Parathyroid adenoma (tissue), 2 donors: ENCODE measurements around the gene PSMD4.
A peak's percentile ranks its signal among the peaks of the same experiment; 100 is the strongest.

Experiments
- H2AFZ ChIP-seq: fragments of 300-600 bp; sonication (generic); one replicate; pipeline ENCODE4 v1.7.0; 2017; ENCODE audit warnings: antibody characterized with exemption, mild to moderate bottlenecking
- H3K27ac ChIP-seq: fragments of 300-600 bp; sonication (generic); one replicate; pipeline ENCODE4 v1.7.0; 2017
- H3K27me3 ChIP-seq: fragments of 300-600 bp; sonication (generic); one replicate; pipeline ENCODE4 v1.7.0; 2017; ENCODE audit warnings: low read length; ENCODE audit not compliant: control insufficient read depth, insufficient read depth
- H3K36me3 ChIP-seq: fragments of 300-600 bp; sonication (generic); one replicate; pipeline ENCODE4 v1.7.0; 2017; ENCODE audit warnings: low read length; ENCODE audit not compliant: control insufficient read depth, insufficient read depth
- H3K4me1 ChIP-seq: fragments of 300-600 bp; sonication (generic); one replicate; pipeline ENCODE4 v1.7.0; 2017; ENCODE audit warnings: control low read depth
- H3K4me2 ChIP-seq: fragments of 300-600 bp; sonication (generic); one replicate; pipeline ENCODE4 v1.7.0; 2017; ENCODE audit warnings: low read length
- H3K4me3 ChIP-seq: fragments of 300-600 bp; sonication (generic); one replicate; pipeline ENCODE4 v1.7.0; 2017; ENCODE audit warnings: low read depth, low read length
- H3K79me2 ChIP-seq: fragments of 300-600 bp; sonication (generic); one replicate; pipeline ENCODE4 v1.7.0; 2017; ENCODE audit warnings: control low read depth
- H3K9ac ChIP-seq: fragments of 300-600 bp; sonication (generic); one replicate; pipeline ENCODE4 v1.7.0; 2017; ENCODE audit warnings: mild to moderate bottlenecking
- H3K9me3 ChIP-seq: fragments of 300-600 bp; sonication (generic); one replicate; pipeline ENCODE4 v1.7.0; 2017; ENCODE audit warnings: low read length; ENCODE audit not compliant: control insufficient read depth
- TF ChIP-seq, protein P1 (sequence below): fragments of 300-600 bp; sonication (generic); IDR thresholded peaks from one replicate; pipeline ENCODE4 v1.7.0; 2017; ENCODE audit warnings: antibody characterized with exemption, mild to moderate bottlenecking
- donor health status: primary hyperparathyroidism.

PSMD4 gene

DNA sequence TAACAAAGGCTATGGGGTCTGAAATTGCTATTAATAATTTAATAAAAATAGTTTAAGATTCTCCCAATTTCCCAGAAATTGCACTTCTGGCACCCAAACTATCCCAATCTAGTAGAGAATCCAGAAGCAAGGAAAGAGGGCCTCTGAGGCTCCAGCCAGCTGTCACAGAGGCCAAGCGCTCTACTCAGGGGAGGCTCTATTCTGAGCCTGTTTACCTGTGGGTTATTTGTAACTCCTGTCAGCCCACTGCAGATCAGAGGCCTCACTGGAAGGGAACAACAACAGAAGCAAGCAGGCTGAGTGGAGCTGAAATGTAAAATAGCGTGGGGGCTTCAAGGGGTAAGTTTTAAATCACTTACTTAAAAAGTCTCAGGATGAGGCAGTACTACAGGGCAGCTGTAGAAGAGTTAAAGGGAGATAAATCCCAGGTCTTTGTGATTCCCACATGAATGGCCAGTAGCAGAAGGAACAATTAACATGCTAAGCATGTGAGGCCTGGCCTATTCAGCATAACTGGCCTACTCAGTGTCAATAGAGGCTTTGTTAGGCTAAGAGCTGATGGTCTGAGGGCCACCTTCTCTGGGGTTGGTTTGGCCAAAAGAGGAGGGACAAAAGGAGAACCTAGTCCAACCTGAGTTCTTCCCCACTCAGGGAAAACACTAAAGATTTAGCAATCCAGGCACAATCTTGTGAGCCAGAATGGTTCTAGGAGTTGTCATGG, 40.4 kb downstream of the PSMD4 start:
- Histone ChIP-seq H3K4me1 (no peaks in the 10 kb centered on the region), H3K27me3 (no peaks in the 10 kb centered on the region), H3K79me2 (no peaks in the 10 kb centered on the region), H3K4me3 (no peak overlapping the region), H2AFZ (no peak overlapping the region), H3K9me3 (no peaks in the 10 kb centered on the region), H3K36me3 (no peaks in the 10 kb centered on the region), H3K9ac (no peak overlapping the region), H3K4me2 (no peak overlapping the region), H3K27ac (no peak overlapping the region)
- TF ChIP-seq, protein P1, sequence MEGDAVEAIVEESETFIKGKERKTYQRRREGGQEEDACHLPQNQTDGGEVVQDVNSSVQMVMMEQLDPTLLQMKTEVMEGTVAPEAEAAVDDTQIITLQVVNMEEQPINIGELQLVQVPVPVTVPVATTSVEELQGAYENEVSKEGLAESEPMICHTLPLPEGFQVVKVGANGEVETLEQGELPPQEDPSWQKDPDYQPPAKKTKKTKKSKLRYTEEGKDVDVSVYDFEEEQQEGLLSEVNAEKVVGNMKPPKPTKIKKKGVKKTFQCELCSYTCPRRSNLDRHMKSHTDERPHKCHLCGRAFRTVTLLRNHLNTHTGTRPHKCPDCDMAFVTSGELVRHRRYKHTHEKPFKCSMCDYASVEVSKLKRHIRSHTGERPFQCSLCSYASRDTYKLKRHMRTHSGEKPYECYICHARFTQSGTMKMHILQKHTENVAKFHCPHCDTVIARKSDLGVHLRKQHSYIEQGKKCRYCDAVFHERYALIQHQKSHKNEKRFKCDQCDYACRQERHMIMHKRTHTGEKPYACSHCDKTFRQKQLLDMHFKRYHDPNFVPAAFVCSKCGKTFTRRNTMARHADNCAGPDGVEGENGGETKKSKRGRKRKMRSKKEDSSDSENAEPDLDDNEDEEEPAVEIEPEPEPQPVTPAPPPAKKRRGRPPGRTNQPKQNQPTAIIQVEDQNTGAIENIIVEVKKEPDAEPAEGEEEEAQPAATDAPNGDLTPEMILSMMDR, result no peak

DNA sequence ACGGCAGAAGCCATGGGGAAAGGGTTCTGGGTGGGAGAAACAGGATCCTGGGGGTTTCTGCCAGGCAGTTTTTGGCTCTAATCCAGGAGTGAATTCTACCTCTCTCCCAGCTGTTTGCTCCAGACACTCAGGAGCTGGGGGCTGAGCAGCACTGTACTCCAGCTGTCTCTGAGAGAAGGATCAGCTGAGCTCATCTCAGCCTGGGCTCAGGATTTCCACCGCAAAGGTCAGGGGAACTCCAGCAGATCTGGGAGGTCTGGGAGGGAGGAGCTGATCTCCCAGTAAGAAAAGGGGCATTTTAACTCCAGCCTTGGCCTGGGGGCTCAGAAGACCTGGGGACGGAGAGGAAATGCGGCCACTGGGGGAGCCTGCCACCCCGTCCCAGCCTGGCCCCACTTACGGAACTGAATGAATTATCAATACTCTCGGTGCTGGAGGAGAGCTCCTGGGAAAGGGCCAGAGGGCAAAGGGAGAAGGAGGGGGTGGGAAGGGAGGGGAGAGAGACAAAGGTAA, 55.3 kb downstream of the PSMD4 start:
- H3K4me3 ChIP-seq, result no peak overlapping the region
- H3K9me3 ChIP-seq, result no peaks in the 10 kb centered on the region
- TF ChIP-seq, protein P1, result no peak
- no peaks in the 10 kb centered on the region for H3K27me3 ChIP-seq
- no peaks in the 10 kb centered on the region for H3K4me1 ChIP-seq
- H2AFZ ChIP-seq, result no peak overlapping the region
- no peak overlapping the region for H3K9ac ChIP-seq
- H3K27ac ChIP-seq, result no peak overlapping the region
- H3K36me3 ChIP-seq, result no peaks in the 10 kb centered on the region
- H3K4me2 ChIP-seq, result no peak overlapping the region
- no peaks in the 10 kb centered on the region for H3K79me2 ChIP-seq

DNA sequence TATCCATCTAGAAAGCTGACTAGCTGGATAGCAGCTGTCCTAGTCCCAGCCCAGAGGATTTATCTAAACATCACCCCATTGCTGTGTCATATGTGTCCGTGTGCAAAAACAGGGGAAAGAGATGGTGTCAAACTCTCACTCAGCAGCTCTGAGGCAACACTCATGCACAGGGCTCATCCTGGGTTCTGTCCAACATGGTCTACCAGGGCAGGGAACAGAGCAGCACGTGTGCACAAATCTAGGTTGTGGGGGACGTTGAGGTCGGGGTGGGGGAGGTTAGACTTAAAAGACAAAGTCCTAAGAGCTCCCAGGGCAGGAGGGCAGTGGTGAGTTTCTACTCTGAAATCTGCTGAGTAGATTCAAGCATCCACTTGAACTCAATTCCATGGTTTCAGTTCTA, 56.5 kb downstream of the PSMD4 start:
- Histone ChIP-seq H2AFZ (no peak overlapping the region), H3K36me3 (no peaks in the 10 kb centered on the region), H3K27me3 (no peaks in the 10 kb centered on the region), H3K4me2 (no peak overlapping the region), H3K9me3 (no peaks in the 10 kb centered on the region), H3K79me2 (peaks cover under 1% of the 10 kb centered on the region), H3K9ac (no peak overlapping the region), H3K27ac (no peak overlapping the region), H3K4me3 (no peak overlapping the region), H3K4me1 (no peaks in the 10 kb centered on the region)
- TF ChIP-seq, protein P1, result no peak

DNA sequence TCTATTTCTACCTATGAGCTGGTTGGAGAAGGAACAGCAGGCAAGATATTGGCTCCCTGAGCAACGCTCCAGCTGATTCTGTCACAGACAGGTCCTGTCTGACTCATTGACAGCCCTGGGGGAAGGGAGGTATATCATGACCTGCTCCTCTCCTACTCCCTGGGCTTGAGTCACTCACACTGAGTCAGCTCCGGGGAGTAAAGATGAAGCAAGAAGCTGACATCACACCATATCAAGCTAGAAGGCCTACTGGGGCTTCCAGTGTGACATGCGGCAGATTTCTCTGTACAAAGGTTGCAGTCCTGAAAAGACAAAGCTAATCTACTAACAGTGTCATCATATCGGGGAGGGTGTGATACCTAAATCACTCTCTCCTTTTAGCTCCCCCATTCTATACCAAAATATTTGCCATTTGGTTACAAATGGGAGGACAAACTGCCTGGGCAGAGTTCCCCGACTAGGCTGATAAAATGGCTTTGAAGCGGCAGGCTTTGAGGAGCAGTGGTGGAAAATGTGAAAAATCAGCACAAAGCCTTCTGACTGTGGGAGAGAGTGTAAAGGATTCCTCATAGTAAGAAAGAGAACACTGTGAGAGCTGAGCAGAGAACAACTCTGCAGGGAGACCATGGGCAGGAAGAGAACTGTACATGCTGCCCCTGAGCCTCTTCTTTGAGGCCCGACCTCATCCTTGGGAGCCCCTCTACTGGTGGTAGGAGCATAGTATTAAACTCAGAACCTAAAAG, 57.2 kb downstream of the PSMD4 start:
- Histone ChIP-seq H3K4me2 (no peak overlapping the region), H3K79me2 (peaks cover 2% of the 10 kb centered on the region), H3K4me3 (no peak overlapping the region), H2AFZ (no peak overlapping the region), H3K27me3 (no peaks in the 10 kb centered on the region), H3K36me3 (no peaks in the 10 kb centered on the region), H3K27ac (peak overlapping the region; percentile 47), H3K9ac (no peak overlapping the region), H3K4me1 (no peaks in the 10 kb centered on the region), H3K9me3 (no peaks in the 10 kb centered on the region)
- TF ChIP-seq, protein P1, result no peak
